NK-92 (cell line): ENCODE data around the gene HOXC12.

Experiments used
- DNase-seq: peaks from one replicate; lab custom pipeline; 2025; ENCODE audit not compliant: unreplicated experiment; lab: John Stamatoyannopoulos, UW

Gene HOXC12

DNA sequence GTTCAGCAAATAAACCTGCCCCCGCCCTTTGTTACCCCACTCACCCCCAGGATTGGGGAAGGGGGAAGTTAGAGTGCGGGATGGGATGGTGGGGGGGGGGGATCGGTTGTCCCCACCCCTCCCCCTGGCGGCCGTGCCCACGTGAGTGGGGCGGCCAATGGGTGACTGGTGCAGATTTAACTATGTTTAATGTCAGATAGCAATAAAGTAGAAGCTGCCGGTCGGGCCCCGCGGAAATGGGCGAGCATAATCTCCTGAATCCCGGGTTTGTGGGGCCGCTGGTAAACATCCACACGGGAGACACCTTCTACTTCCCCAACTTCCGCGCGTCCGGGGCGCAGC, at the start of gene HOXC12:
TSS of gene HOXC12 (plus strand) at position 210 of the 342 bp plus-strand sequence. CDS start at position 237, 27 bp downstream.
- DNase-seq = no peak

GRCh38 chr12:53907103-53907502, 47.6 kb upstream of the HOXC12 start:
- no peak for DNase-seq

- no peak for DNase-seq
These were observed 37.7 kb upstream of the HOXC12 start for GRCh38 chr12:53916788-53917655.

GRCh38 chr12:53924521-53925405, 29.9 kb upstream of the HOXC12 start:
- no peak for DNase-seq

DNA sequence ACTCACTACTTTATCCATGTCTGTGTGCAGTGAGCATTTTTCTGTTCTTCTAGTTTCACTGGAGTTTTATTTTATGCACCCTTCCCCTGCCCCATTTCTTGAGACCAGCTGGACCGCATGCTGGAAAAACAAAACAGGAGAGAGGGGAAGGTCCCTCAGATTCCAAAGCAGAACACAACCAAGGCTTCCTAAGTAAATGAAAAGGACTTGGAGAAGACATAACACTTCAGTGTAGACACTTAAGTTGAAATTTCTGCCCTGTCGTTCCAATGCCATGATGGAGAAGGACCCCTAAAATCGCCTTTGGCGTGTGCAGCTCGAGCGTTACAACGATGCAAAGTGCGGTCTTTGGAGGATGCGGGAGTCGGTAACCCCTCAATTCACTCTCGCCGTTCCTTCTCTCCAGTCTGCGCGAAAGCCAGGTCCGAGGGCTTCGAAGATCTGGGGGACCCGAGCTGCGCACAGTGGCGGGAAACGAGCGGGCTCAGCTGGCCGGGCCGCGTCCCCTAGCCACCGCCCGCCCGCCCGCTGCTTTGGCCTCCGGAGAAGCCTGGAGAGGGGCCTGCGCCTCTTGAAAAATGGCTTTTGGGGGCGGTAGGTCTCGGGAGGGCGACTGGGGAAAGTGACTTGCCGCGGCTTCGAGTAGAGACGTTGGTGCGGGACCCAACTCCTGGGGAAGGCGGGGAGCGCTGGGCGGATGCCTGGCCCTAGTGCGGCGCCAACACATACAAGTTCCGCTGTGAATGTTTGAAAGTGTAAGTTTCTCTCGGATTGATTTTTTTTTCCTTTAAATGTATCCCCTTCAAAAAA, 27.3 kb upstream of the HOXC12 start:
- no peak for DNase-seq

DNA sequence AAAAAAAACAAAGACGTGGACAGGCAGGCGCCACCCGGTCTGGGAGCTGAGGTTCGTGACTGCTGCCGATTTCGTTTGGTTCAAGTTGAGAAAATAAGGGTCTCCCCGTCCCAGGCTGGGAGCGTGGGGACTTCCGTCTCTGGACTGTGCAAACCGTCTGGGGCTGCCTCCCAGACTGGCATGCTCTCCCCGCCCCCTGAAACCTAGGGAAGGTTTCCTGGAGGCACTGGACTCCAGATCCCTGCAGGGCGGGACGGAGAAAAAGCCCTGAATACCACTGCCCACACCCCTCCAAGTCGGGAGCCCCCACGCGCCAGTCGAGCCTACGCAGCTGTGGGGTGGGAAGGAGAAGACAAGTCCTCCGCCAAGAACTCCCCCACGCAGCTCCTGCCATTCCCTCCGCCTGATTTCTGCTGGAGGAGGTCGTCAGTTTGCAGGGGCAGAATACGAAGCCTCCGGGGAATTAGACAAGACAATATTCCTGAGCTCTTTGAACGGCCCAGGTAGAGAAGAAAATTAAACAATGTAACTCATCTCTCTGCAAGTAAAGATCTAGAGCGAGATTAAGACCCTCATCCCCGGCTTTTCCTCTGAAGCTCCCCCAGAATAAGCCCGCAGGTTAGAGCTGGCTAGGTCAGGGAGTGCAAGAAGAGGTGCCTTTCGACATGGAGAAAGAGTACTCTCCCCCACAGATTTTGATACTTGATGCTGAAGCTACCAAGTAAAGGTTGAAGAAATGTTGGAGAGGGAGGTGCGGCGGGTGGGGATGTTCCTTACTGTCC, 26.5 kb upstream of the HOXC12 start:
- no peak for DNase-seq

GRCh38 chr12:53929527-53929926, 25.2 kb upstream of the HOXC12 start:
- DNase-seq = no peak

GRCh38 chr12:53930591-53931255, 24.0 kb upstream of the HOXC12 start:
- DNase-seq = no peak

- DNase-seq = no peak
These were observed 22.7 kb upstream of the HOXC12 start for GRCh38 chr12:53931844-53932581.

DNA sequence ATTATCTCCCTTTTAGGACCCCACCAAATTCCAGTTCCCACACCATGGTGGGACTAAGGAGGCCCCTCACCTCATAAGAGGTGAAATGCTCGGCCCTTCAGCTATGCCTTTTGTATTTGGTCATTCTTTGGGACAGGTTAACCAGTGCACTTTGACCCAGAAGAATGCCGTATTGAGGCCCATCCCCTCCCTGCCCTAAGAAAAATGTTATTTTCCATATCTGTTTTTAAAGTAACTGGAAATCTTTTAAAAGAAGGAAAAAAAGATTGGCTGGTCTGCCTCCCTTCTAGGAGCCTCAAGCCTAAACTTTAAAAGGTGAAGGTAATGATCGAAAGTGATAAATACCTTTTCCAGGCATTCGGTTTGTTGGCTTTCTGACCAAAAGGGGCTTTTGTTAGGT, 21.8 kb upstream of the HOXC12 start:
- DNase-seq = no peak

- DNase-seq = no peak
These were observed 19.0 kb upstream of the HOXC12 start for GRCh38 chr12:53935383-53936341.

- DNase-seq = no peak
These were observed 17.6 kb upstream of the HOXC12 start for GRCh38 chr12:53937099-53937498.

GRCh38 chr12:53937596-53938325, 16.9 kb upstream of the HOXC12 start:
- no peak for DNase-seq

GRCh38 chr12:53938326-53939140, 16.2 kb upstream of the HOXC12 start, which contains the start of gene HOXC13:
TSS of gene HOXC13 (plus strand) at chr12:53938831. CDS start at chr12:53938907, 76 bp downstream.
- DNase-seq = no peak

GRCh38 chr12:53939141-53940108, 15.3 kb upstream of the HOXC12 start:
- no peak for DNase-seq
